ENCODE data around the gene RXYLT1.
A peak's percentile ranks its signal among the peaks of the same experiment; 100 is the strongest.
"Not testable (repeated sequence)": the region's sequence is repeated elsewhere in the genome, so short reads cannot be mapped to it uniquely, and the experiment has no call there.

Gene RXYLT1

GRCh38 chr12:63779498-63780481 lies at the start of gene RXYLT1:
Gene RXYLT1 (plus strand): TSS chr12:63779909. CDS start chr12:63779961, 52 bp downstream.
- DNase-seq: peak; percentile 87

- not testable (repeated sequence) for DNase-seq
These were observed 46.9 kb upstream of the RXYLT1 start for GRCh38 chr12:63732779-63733178.

- not testable (repeated sequence) for DNase-seq
These were observed 46.1 kb upstream of the RXYLT1 start for GRCh38 chr12:63733585-63733984.

GRCh38 chr12:63740551-63740950 lies 39.2 kb upstream of the RXYLT1 start:
- not testable (repeated sequence) for DNase-seq

GRCh38 chr12:63741431-63741830 lies 38.3 kb upstream of the RXYLT1 start:
- DNase-seq: not testable (repeated sequence)

GRCh38 chr12:63744110-63744509 lies 35.6 kb upstream of the RXYLT1 start:
- not testable (repeated sequence) for DNase-seq

GRCh38 chr12:63746470-63746869 lies 33.2 kb upstream of the RXYLT1 start:
- not testable (repeated sequence) for DNase-seq

- not testable (repeated sequence) for DNase-seq
These were observed 32.6 kb upstream of the RXYLT1 start for GRCh38 chr12:63747136-63747535.

GRCh38 chr12:63747553-63747952 lies 32.2 kb upstream of the RXYLT1 start:
- no peak for DNase-seq

GRCh38 chr12:63752283-63752682 lies 27.4 kb upstream of the RXYLT1 start:
- no peak for DNase-seq

- DNase-seq: no peak
These were observed 26.9 kb upstream of the RXYLT1 start for GRCh38 chr12:63752841-63753240.

- no peak for DNase-seq
These were observed 26.0 kb upstream of the RXYLT1 start for GRCh38 chr12:63753743-63754142.

- no peak for DNase-seq
These were observed 15.2 kb upstream of the RXYLT1 start for GRCh38 chr12:63764481-63764880.

- DNase-seq: no peak
These were observed 13.2 kb upstream of the RXYLT1 start for GRCh38 chr12:63766498-63766897.

GRCh38 chr12:63770375-63770774 lies 9.3 kb upstream of the RXYLT1 start:
- no peak for DNase-seq

- DNase-seq: no peak
These were observed 2.4 kb upstream of the RXYLT1 start for GRCh38 chr12:63777340-63777739.

- DNase-seq: no peak
These were observed 2.8 kb downstream of the RXYLT1 start for GRCh38 chr12:63782466-63782865.

- no peak for DNase-seq
These were observed 7.6 kb downstream of the RXYLT1 start for GRCh38 chr12:63787306-63787705.

- no peak for DNase-seq
These were observed 10.9 kb downstream of the RXYLT1 start for GRCh38 chr12:63790608-63790945.

GRCh38 chr12:63792338-63792737 lies 12.6 kb downstream of the RXYLT1 start:
- no peak for DNase-seq

- DNase-seq: no peak
These were observed 15.5 kb downstream of the RXYLT1 start for GRCh38 chr12:63795032-63795687.

- DNase-seq: no peak
These were observed 16.2 kb downstream of the RXYLT1 start for GRCh38 chr12:63795944-63796343.

GRCh38 chr12:63802012-63802608 lies 22.4 kb downstream of the RXYLT1 start:
- DNase-seq: peak; percentile 68

- DNase-seq: no peak
These were observed 25.0 kb downstream of the RXYLT1 start for GRCh38 chr12:63804746-63805145.

All from midbrain (tissue), 1 donor.